ENCODE results near the gene NDUFS2.

NDUFS2 gene

GRCh38 chr1:161201836-161202712 is at the start of gene NDUFS2:
Gene NDUFS2, plus strand, starts transcription at chr1:161202367. Its CDS starts 19 bp downstream, at chr1:161202386.
- DNase-seq, result peak; percentile 99
- Histone ChIP-seq H3K9me3 (no peaks in the 10 kb centered on the region), H3K36me3 (peaks cover 10 to 27% (median 12%) of the 10 kb centered on the region in 3 donors), H3K4me3 (peak within 1 kb of the TSS; percentile 79 to 88), H3K27ac (peak within 1 kb of the TSS; percentile 87 to 93), H3K27me3 (peaks cover 0 to 9% of the 10 kb centered on the region in 2 donors), H3K4me1 (peaks cover 7 to 65% (median 52%) of the 10 kb centered on the region in 4 donors)
- TF ChIP-seq, protein P1, sequence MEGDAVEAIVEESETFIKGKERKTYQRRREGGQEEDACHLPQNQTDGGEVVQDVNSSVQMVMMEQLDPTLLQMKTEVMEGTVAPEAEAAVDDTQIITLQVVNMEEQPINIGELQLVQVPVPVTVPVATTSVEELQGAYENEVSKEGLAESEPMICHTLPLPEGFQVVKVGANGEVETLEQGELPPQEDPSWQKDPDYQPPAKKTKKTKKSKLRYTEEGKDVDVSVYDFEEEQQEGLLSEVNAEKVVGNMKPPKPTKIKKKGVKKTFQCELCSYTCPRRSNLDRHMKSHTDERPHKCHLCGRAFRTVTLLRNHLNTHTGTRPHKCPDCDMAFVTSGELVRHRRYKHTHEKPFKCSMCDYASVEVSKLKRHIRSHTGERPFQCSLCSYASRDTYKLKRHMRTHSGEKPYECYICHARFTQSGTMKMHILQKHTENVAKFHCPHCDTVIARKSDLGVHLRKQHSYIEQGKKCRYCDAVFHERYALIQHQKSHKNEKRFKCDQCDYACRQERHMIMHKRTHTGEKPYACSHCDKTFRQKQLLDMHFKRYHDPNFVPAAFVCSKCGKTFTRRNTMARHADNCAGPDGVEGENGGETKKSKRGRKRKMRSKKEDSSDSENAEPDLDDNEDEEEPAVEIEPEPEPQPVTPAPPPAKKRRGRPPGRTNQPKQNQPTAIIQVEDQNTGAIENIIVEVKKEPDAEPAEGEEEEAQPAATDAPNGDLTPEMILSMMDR (IDR thresholded peaks at IDR 0.05), result no peak
- intact Hi-C loops (cut with DNase I; ENCODE audit: low total_unique reads), result no loop called here

GRCh38 chr1:161153176-161153575 is 49.0 kb upstream of the NDUFS2 start:
- peaks cover 0 to 16% (median 7%) of the 10 kb centered on the region in 3 donors for H3K36me3 ChIP-seq
- H3K27me3 ChIP-seq, result no peaks in the 10 kb centered on the region
- peaks cover 0 to 15% (median 11%) of the 10 kb centered on the region in 4 donors for H3K4me1 ChIP-seq
- TF ChIP-seq, protein P1 (IDR thresholded peaks at IDR 0.05), result no peak
- intact Hi-C loops (cut with DNase I; ENCODE audit: low total_unique reads), result no loop called here
- peak overlapping the region; percentile 65 to 66 for H3K4me3 ChIP-seq
- H3K9me3 ChIP-seq, result no peaks in the 10 kb centered on the region
- peak in 1 of 2 donors; percentile 48 for DNase-seq
- peak overlapping the region; percentile 92 to 93 for H3K27ac ChIP-seq

DNA sequence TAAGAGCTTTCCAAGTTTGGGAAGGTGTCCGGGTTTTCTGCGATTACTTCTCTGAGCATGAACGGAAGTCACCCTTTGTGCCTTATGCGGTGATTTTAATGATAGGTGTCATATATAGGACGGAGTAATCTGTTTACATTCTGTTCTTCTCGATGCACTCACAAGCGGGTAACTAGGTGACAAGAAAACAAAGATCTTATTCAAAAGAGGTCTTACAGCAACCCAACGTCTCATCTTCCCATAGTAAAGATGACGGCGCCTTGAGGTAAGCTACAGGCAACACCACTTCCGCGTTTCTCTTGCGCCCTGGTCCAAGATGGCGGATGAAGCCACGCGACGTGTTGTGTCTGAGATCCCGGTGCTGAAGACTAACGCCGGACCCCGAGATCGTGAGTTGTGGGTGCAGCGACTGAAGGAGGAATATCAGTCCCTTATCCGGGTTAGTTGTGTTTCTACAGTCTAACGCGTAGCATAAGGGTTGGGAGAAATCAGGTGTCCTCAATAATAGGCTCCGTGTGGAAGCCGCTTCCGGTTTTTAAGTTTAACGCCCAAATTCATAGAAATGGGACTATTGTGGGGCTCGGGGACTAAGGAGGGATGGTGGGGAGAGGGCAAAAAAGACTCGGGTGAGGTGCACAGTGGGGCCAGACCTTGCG is 48.4 kb upstream of the NDUFS2 start, which contains the start of gene UFC1:
Gene UFC1, plus strand, starts transcription at position 297 of the 656 bp plus-strand sequence. Its CDS starts 20 bp downstream, at position 317.
- Histone ChIP-seq H3K4me3 (peak within 1 kb of the TSS; percentile 65 to 66), H3K9me3 (no peaks in the 10 kb centered on the region), H3K4me1 (peaks cover 0 to 19% (median 14%) of the 10 kb centered on the region in 4 donors), H3K27ac (peak within 1 kb of the TSS; percentile 92 to 93), H3K36me3 (peaks cover 0 to 20% (median 7%) of the 10 kb centered on the region in 3 donors), H3K27me3 (no peaks in the 10 kb centered on the region)
- TF ChIP-seq, protein P1 (IDR thresholded peaks at IDR 0.05), result no peak
- DNase-seq, result peak; percentile 80 to 88
- intact Hi-C loops (cut with DNase I; ENCODE audit: low total_unique reads), result no loop called here

DNA sequence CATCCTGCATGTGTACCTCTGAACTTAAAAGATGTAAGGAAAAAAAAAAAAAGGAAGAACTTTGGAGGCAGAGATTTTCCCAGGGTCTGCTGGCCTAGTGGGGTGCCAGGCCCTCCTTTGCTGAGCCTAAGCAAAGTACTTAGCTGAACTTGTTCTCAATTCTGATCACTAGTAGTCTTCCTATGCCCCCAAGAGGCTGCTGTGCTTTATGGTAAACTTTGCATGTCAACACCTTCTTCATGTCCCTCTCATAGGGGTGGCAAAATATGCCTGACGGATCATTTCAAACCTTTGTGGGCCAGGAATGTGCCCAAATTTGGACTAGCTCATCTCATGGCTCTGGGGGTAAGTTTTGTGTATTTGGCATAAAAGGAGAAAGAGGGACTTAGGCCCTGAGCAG is 44.3 kb upstream of the NDUFS2 start:
- peak in 1 of 2 donors; percentile 16 for DNase-seq
- TF ChIP-seq, protein P1 (IDR thresholded peaks at IDR 0.05), result no peak
- Histone ChIP-seq H3K9me3 (no peaks in the 10 kb centered on the region), H3K36me3 (peaks cover 0 to 38% (median 22%) of the 10 kb centered on the region in 3 donors), H3K27ac (no peak overlapping the region), H3K27me3 (no peaks in the 10 kb centered on the region), H3K4me1 (peaks cover 0 to 46% (median 36%) of the 10 kb centered on the region in 4 donors), H3K4me3 (no peak overlapping the region)
- intact Hi-C loops (cut with DNase I; ENCODE audit: low total_unique reads), result no loop called here

DNA sequence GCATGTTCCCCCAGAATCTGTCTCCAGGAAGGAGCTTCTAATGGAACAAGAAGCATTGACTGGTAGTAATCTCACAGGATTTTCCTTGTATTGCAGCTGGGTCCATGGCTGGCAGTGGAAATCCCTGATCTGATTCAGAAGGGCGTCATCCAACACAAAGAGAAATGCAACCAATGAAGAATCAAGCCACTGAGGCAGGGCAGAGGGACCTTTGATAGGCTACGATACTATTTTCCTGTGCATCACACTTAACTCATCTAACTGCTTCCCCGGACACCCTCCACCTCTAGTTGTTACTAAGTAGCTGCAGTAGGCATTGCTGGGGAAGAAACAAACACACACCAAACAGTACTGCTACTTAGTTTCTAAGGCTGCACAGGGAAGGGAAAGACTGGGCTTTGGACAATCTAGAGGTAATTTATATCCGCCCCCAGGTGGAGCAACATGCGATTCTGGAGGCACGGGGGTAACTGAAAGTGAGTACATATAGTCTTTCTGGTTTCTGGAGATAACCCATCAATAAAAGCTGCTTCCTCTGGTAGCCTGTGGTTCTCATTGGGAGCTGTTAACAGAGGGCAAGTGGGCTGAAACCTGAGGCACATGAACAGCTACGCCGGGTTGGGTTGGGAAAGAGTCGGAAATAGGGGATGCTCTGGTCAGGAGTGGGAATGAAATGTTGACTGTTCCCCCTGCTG is 43.7 kb upstream of the NDUFS2 start:
- DNase-seq, result peak in 1 of 2 donors; percentile 27
- Histone ChIP-seq H3K27me3 (no peaks in the 10 kb centered on the region), H3K36me3 (peaks cover 0 to 44% (median 22%) of the 10 kb centered on the region in 3 donors), H3K4me3 (peak overlapping the region; percentile 83 to 92), H3K9me3 (no peaks in the 10 kb centered on the region), H3K4me1 (peaks cover 0 to 43% (median 35%) of the 10 kb centered on the region in 4 donors), H3K27ac (peak overlapping the region; percentile 90 to 95)
- intact Hi-C loops (cut with DNase I; ENCODE audit: low total_unique reads), result no loop called here
- TF ChIP-seq, protein P1 (IDR thresholded peaks at IDR 0.05), result no peak
